ENCODE data around the gene SLC25A15. TPM values are rescaled to one million over a fixed set of nuclear protein-coding genes. Genes with fewer than 3 reads are reported as not detected.

The SLC25A15 gene
- total and polyA plus RNA-seq, 2 donors (not counting 1 experiment from before 2014, with no cell fraction given) = 2.4 to 3.8 TPM

DNA sequence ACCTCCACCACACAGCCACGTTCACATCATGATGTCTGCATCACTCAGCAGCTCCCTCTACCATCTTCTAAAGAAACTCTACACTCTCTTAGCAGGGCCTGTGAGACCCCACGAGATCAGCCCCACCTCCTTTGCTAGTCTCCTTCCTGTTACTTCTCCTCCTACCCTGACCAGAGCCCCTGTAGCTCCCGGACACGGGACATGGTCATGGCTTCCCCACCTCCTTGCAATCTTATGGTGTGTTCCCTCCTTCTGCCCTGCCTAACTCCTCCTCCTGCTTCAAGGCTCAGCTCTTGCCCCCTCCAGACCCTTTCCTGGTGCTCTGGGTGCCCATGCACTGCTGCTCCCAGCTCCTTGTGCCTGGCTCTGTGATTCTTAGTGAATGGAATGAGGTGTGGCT is 10.4 kb upstream of the SLC25A15 start:
- Histone ChIP-seq H3K79me2 (ENCODE audit: control insufficient read depth, insufficient read depth, low read length) (no peaks in the 10 kb centered on the region), H3K4me1 (ENCODE audit: control insufficient read depth in 2 of 2, insufficient read depth in 2 of 2, low read length in 2 of 2) (peaks cover 11 to 29% of the 10 kb centered on the region in 2 donors), H4K20me1 (ENCODE audit: control insufficient read depth, insufficient read depth, low read length, poor library complexity, severe bottlenecking) (no peaks in the 10 kb centered on the region), H3K4me2 (replicated peaks; ENCODE audit: low read depth, low read length, poor library complexity, severe bottlenecking) (no peak overlapping the region), H2AFZ (ENCODE audit: insufficient read depth, low read depth, low read length, poor library complexity, severe bottlenecking) (no peak overlapping the region), H3K9ac (ENCODE audit: low read length) (no peak overlapping the region), H3K36me3 (replicated peaks in 1 of 2; ENCODE audit: control extremely low read depth in 1 of 2, control insufficient read depth in 1 of 2, extremely low read depth in 1 of 2, insufficient read depth in 2 of 2, low read length in 1 of 2) (no peaks in the 10 kb centered on the region), H3K4me3 (ENCODE audit: control extremely low read depth in 1 of 5, extremely low read depth in 1 of 5, insufficient read depth in 1 of 5, low read depth in 2 of 5, low read length in 4 of 5) (no peak overlapping the region), H3K27me3 (replicated peaks in 1 of 4; ENCODE audit: control extremely low read depth in 1 of 4, control insufficient read depth in 3 of 4, insufficient read depth in 4 of 4, low read length in 3 of 4) (no peaks in the 10 kb centered on the region), H3K27ac (ENCODE audit: low read length in 2 of 2) (no peak overlapping the region), H3K9me3 (ENCODE audit: control extremely low read depth in 1 of 3, control insufficient read depth in 2 of 3, insufficient read depth in 1 of 3, low read length in 2 of 3) (no peaks in the 10 kb centered on the region)
- POLR2A ChIA-PET = no interaction called here
- Mint-ChIP-seq H3K9me3 (ENCODE audit: insufficient read depth) (no peaks in the 10 kb centered on the region), H3K27me3 (no peaks in the 10 kb centered on the region), H3K27ac (no peak overlapping the region), H3K4me3 (no peak overlapping the region), H3K4me1 (peaks cover 24% of the 10 kb centered on the region)
- CTCF ChIA-PET = interaction anchor here (0.6 to 6.7 kb wide), 8 partner anchors 10 to 1094 kb away, joined by 3 to 98 read pairs (median 6); partner anchors contain the start of gene SLC25A15
- DNase-seq = no peak
- ATAC-seq (ENCODE audit: low read depth) = no peak
- TF ChIP-seq EZH2 (IDR thresholded peaks at IDR 0.05; ENCODE audit: borderline replicate concordance, insufficient read depth, low read depth, low read length, poor library complexity, severe bottlenecking) (no peak), CTCF (IDR thresholded peaks at IDR 0.05) (no peak)
- WGBS (ENCODE audit: insufficient coverage) = 59% methylated on average over 3 of the region's 4 CpGs
- intact Hi-C loops (cut with micrococcal nuclease) = loop anchor here (10.0 kb wide), 1 partner anchor 1744 kb away; the partner anchor contains the start of genes NHLRC3 and PROSER1

GRCh38 chr13:40779796-40780285 is 9.6 kb upstream of the SLC25A15 start:
- 100% methylated on average over 3 of the region's 5 CpGs for WGBS (ENCODE audit: insufficient coverage)
- H3K9ac ChIP-seq (ENCODE audit: low read length) = no peak overlapping the region
- H3K27me3 ChIP-seq (replicated peaks in 1 of 4; ENCODE audit: control extremely low read depth in 1 of 4, control insufficient read depth in 3 of 4, insufficient read depth in 4 of 4, low read length in 3 of 4) = no peaks in the 10 kb centered on the region
- intact Hi-C loops (cut with micrococcal nuclease) = loop anchor here (10.0 kb wide), 1 partner anchor 1745 kb away; the partner anchor contains the start of genes NHLRC3 and PROSER1
- H3K4me1 ChIP-seq (ENCODE audit: control insufficient read depth in 2 of 2, insufficient read depth in 2 of 2, low read length in 2 of 2) = peaks cover 11 to 29% of the 10 kb centered on the region in 2 donors
- DNase-seq (no peak), ATAC-seq (ENCODE audit: low read depth) (no peak)
- Mint-ChIP-seq H3K27ac (no peak overlapping the region), H3K4me3 (no peak overlapping the region), H3K4me1 (peaks cover 24% of the 10 kb centered on the region), H3K27me3 (no peaks in the 10 kb centered on the region), H3K9me3 (ENCODE audit: insufficient read depth) (no peaks in the 10 kb centered on the region)
- no peaks in the 10 kb centered on the region for H3K36me3 ChIP-seq (replicated peaks in 1 of 2; ENCODE audit: control extremely low read depth in 1 of 2, control insufficient read depth in 1 of 2, extremely low read depth in 1 of 2, insufficient read depth in 2 of 2, low read length in 1 of 2)
- TF ChIP-seq EZH2 (IDR thresholded peaks at IDR 0.05; ENCODE audit: borderline replicate concordance, insufficient read depth, low read depth, low read length, poor library complexity, severe bottlenecking) (no peak), CTCF (IDR thresholded peaks at IDR 0.05) (no peak)
- H3K4me2 ChIP-seq (replicated peaks; ENCODE audit: low read depth, low read length, poor library complexity, severe bottlenecking) = no peak overlapping the region
- H3K27ac ChIP-seq (ENCODE audit: low read length in 2 of 2) = no peak overlapping the region
- no peak overlapping the region for H3K4me3 ChIP-seq (ENCODE audit: control extremely low read depth in 1 of 5, extremely low read depth in 1 of 5, insufficient read depth in 1 of 5, low read depth in 2 of 5, low read length in 4 of 5)
- ChIA-PET POLR2A (no interaction called here), CTCF (interaction anchor here (3.4 to 6.7 kb wide), 2 partner anchors 212 to 1095 kb away, joined by 20 to 98 read pairs; no protein-coding TSS in a partner anchor)
- H3K9me3 ChIP-seq (ENCODE audit: control extremely low read depth in 1 of 3, control insufficient read depth in 2 of 3, insufficient read depth in 1 of 3, low read length in 2 of 3) = no peaks in the 10 kb centered on the region
- no peak overlapping the region for H2AFZ ChIP-seq (ENCODE audit: insufficient read depth, low read depth, low read length, poor library complexity, severe bottlenecking)
- H3K79me2 ChIP-seq (ENCODE audit: control insufficient read depth, insufficient read depth, low read length) = no peaks in the 10 kb centered on the region
- H4K20me1 ChIP-seq (ENCODE audit: control insufficient read depth, insufficient read depth, low read length, poor library complexity, severe bottlenecking) = no peaks in the 10 kb centered on the region
